DND-41 (cell line): ENCODE results near the gene KRT73.
"Not testable (repeated sequence)": the region's sequence is repeated elsewhere in the genome, so short reads cannot be mapped to it uniquely, and the experiment has no call there.

Source experiments
- ATAC-seq: fragments of 200-7000 bp; cut with Tn5 transposase; 3 replicates; pipeline ENCODE4 v1.9.1; 2021; ENCODE audit warnings: low read depth; ENCODE audit not compliant: insufficient read depth
- DNase-seq: peaks from one replicate; pipeline ENCODE4 v3.0.0-alpha.2; 2020
- H2AFZ ChIP-seq: 2 replicates; pipeline ENCODE4 v1.6.0; 2012; ENCODE audit warnings: low read depth, low read length
- H3K27ac ChIP-seq: 2 replicates; pipeline ENCODE4 v1.5.1; 2012; ENCODE audit warnings: low read length, inconsistent platforms
- H3K27me3 ChIP-seq: fragments of 200-600 bp; sonication (generic); 2 replicates; pipeline ENCODE4 v1.6.0; 2012; ENCODE audit warnings: low read length, mild to moderate bottlenecking, inconsistent platforms; ENCODE audit not compliant: insufficient read depth, poor library complexity
- H3K36me3 ChIP-seq: 2 replicates; pipeline ENCODE4 v1.5.1; 2012; ENCODE audit warnings: low read length, inconsistent platforms; ENCODE audit not compliant: insufficient read depth
- H3K4me1 ChIP-seq: 2 replicates; pipeline ENCODE4 v1.5.1; 2012; ENCODE audit warnings: mild to moderate bottlenecking, low read length; ENCODE audit not compliant: insufficient read depth
- H3K4me2 ChIP-seq: 2 replicates; pipeline ENCODE4 v1.6.0; 2012; ENCODE audit warnings: mild to moderate bottlenecking, moderate library complexity, low read length, inconsistent platforms; ENCODE audit not compliant: insufficient read depth
- H3K4me3 ChIP-seq, 2 experiments: fragments of 200-600 bp in 1 of 2; shearing (Covaris generic) in 1 of 2; 2 replicates each; pipeline ENCODE4 v1.5.1; 2012 to 2016; ENCODE audit warnings: inconsistent platforms in 2 of 2, low read length in 2 of 2, mild to moderate bottlenecking in 2 of 2, low read depth in 1 of 2, moderate library complexity in 1 of 2
- H3K79me2 ChIP-seq: 2 replicates; pipeline ENCODE4 v1.6.0; 2012; ENCODE audit warnings: low read length, inconsistent platforms; ENCODE audit not compliant: insufficient read depth
- H3K9ac ChIP-seq: 2 replicates; pipeline ENCODE4 v1.6.0; 2012; ENCODE audit warnings: low read depth, mild to moderate bottlenecking, inconsistent platforms, low read length, moderate library complexity
- H3K9me3 ChIP-seq: 2 replicates; pipeline ENCODE4 v1.5.1; 2012; ENCODE audit warnings: low read length, moderate library complexity, mild to moderate bottlenecking, inconsistent platforms; ENCODE audit not compliant: insufficient read depth, severe bottlenecking
- H4K20me1 ChIP-seq: 2 replicates; pipeline ENCODE4 v1.6.0; 2012; ENCODE audit warnings: low read length; ENCODE audit not compliant: insufficient read depth
- EZH2 ChIP-seq: IDR thresholded peaks from 3 replicates; pipeline ENCODE4 v1.6.1; 2012; ENCODE audit warnings: borderline replicate concordance, low read depth, mild to moderate bottlenecking, moderate library complexity, low read length, inconsistent platforms; ENCODE audit not compliant: severe bottlenecking
- TF ChIP-seq, protein P1 (sequence below): IDR thresholded peaks from 2 replicates; pipeline ENCODE4 v1.5.1; 2012; ENCODE audit warnings: borderline replicate concordance, low read length, moderate library complexity, mild to moderate bottlenecking; ENCODE audit not compliant: poor library complexity, severe bottlenecking; ENCODE audit errors: extremely low read depth

The KRT73 gene

DNA sequence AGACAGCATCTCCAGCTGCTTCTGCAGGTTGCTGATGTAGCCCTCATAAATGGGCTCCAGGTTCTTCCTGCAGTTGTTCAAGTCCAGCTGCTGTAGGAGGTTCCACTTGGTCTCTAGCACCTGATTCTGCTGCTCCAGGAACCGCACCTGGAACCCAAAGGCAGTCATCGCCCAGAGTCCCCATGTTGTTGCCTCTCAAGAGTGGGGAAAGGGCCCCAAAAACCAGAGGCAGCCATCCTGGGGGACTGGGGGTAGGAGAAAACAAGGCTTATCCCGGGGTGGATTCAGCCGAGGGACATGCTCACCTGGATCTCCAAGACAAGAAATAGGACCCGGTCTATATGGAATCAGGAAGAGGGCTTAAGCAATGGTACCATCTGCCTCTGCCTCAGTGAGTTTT, 19.4 kb downstream of the KRT73 start:
- Histone ChIP-seq H3K27me3 (peaks cover 15% of the 10 kb centered on the region), H3K36me3 (no peaks in the 10 kb centered on the region), H3K9ac (no peak overlapping the region), H4K20me1 (no peaks in the 10 kb centered on the region; the same call in 1 of the 2 replicates), H3K4me3 (no peak overlapping the region), H3K27ac (no peak overlapping the region), H3K4me2 (no peak overlapping the region), H3K79me2 (no peaks in the 10 kb centered on the region), H3K4me1 (no peaks in the 10 kb centered on the region), H2AFZ (no peak overlapping the region), H3K9me3 (no peaks in the 10 kb centered on the region)
- DNase-seq (no peak), ATAC-seq (no peak)
- TF ChIP-seq EZH2, result no peak

DNA sequence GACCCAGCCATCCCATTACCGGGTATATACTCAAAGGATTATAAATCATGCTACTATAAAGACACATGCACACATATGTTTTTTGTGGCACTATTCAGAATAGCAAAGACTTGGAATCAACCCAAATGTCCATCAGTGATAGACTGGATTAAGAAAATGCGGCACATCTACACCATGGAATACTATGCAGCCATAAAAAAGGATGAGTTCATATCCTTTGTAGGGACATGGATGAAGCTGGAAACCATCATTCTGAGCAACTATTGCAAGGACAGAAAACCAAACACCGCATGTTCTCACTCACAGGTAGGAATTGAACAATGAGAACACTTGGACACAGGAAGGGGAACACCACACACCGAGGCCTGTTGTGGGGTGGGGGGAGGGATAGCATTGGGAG, 24.1 kb downstream of the KRT73 start:
- H2AFZ ChIP-seq, DNase-seq, H3K27ac ChIP-seq: not testable (repeated sequence)

DNA sequence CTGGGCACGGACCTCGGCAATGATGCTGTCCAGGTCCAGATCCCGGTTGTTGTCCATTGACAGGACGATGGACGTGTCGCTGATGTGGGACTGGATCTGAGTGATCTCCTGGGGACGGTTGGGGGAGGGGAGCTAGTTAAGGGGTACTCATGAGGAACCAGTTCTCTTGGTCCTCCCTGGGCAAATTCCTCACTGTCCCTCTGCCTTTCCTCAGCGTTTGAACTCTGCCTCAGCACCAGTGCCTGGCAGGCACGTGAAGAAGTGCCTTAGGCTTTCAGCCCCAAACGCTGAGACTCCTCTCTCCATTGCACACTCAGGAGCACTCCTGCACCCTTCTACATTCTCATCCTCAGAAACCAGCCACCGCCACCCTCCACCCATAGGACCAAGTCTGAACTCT, 26.8 kb downstream of the KRT73 start:
- Histone ChIP-seq H3K27me3 (peaks cover 8% of the 10 kb centered on the region), H3K4me1 (no peaks in the 10 kb centered on the region), H3K9me3 (no peaks in the 10 kb centered on the region), H3K4me2 (no peak overlapping the region), H3K79me2 (no peaks in the 10 kb centered on the region), H4K20me1 (no peaks in the 10 kb centered on the region), H3K36me3 (no peaks in the 10 kb centered on the region), H3K27ac (no peak overlapping the region), H2AFZ (no peak overlapping the region), H3K4me3 (no peak overlapping the region), H3K9ac (no peak overlapping the region)
- no peak for ATAC-seq
- TF ChIP-seq EZH2, result no peak
- TF ChIP-seq, protein P1, sequence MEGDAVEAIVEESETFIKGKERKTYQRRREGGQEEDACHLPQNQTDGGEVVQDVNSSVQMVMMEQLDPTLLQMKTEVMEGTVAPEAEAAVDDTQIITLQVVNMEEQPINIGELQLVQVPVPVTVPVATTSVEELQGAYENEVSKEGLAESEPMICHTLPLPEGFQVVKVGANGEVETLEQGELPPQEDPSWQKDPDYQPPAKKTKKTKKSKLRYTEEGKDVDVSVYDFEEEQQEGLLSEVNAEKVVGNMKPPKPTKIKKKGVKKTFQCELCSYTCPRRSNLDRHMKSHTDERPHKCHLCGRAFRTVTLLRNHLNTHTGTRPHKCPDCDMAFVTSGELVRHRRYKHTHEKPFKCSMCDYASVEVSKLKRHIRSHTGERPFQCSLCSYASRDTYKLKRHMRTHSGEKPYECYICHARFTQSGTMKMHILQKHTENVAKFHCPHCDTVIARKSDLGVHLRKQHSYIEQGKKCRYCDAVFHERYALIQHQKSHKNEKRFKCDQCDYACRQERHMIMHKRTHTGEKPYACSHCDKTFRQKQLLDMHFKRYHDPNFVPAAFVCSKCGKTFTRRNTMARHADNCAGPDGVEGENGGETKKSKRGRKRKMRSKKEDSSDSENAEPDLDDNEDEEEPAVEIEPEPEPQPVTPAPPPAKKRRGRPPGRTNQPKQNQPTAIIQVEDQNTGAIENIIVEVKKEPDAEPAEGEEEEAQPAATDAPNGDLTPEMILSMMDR, result no peak
- no peak for DNase-seq

More for the DNA sequence above, 24.1 kb downstream of the KRT73 start:
- H3K79me2 ChIP-seq, H3K4me1 ChIP-seq, H3K9me3 ChIP-seq, ATAC-seq, H4K20me1 ChIP-seq, H3K27me3 ChIP-seq, H3K9ac ChIP-seq, H3K36me3 ChIP-seq, H3K4me3 ChIP-seq, H3K4me2 ChIP-seq: not testable (repeated sequence)

DNA sequence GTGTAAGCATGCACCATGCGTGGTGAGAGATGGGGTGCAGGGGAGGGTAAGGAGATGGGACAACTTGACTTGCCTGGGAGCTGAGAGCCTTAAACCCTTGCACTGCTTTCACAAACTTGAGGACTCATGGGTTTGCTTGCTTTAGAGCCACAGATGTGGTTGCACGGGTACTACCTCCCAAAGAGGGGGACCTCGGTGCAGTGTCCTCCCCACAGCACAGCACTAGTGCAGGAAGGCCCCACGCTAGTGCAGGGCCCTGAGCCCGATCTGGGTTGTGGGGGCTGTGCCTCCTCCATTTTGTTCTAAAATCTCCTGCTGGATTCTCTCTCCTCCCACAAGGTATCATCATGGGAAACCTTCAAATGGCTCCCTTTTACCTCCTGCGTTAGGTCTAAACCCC, 28.3 kb downstream of the KRT73 start:
- H3K79me2 ChIP-seq, result no peaks in the 10 kb centered on the region
- TF ChIP-seq, protein P1, result no peak
- no peak for TF ChIP-seq EZH2
- H2AFZ ChIP-seq, result no peak overlapping the region
- peaks cover 8% of the 10 kb centered on the region for H3K27me3 ChIP-seq
- DNase-seq (no peak), ATAC-seq (no peak)
- no peaks in the 10 kb centered on the region for H3K4me1 ChIP-seq
- H3K4me2 ChIP-seq, result no peak overlapping the region
- H4K20me1 ChIP-seq, result no peaks in the 10 kb centered on the region
- no peak overlapping the region for H3K4me3 ChIP-seq
- H3K9me3 ChIP-seq, result no peaks in the 10 kb centered on the region
- H3K27ac ChIP-seq, result no peak overlapping the region
- H3K9ac ChIP-seq, result no peak overlapping the region
- H3K36me3 ChIP-seq, result no peaks in the 10 kb centered on the region
